Kidney (tissue), 14 donors: ENCODE measurements around the gene GDF2. TPM values are rescaled to one million over a fixed set of nuclear protein-coding genes. Genes with fewer than 3 reads are reported as not detected.

ENCODE experiments used
- DNase-seq, 5 donors: peaks; one replicate each; pipeline ENCODE4 v3.0.0-alpha.2; 2013 to 2020
- FAIRE-seq: peaks from 2 replicates; lab custom pipeline; 2012; peaks lifted over from hg19 to GRCh38; lab: Jason Lieb, UNC
- H3K27ac ChIP-seq, 2 donors: one replicate each; pipeline ENCODE4 v1.7.0; 2013; ENCODE audit warnings: low read depth in 2 of 2, low read length in 2 of 2, inconsistent platforms in 1 of 2
- H3K27me3 ChIP-seq: one replicate; pipeline ENCODE4 v1.7.1; 2013; ENCODE audit warnings: low read length, inconsistent platforms; ENCODE audit not compliant: control insufficient read depth, insufficient read depth
- H3K36me3 ChIP-seq, 3 donors: one replicate each; pipeline versions ENCODE4 v1.7.0 to v1.7.1; 2013; ENCODE audit warnings: low read length in 3 of 3, control low read depth in 1 of 3, inconsistent platforms in 1 of 3; ENCODE audit not compliant: insufficient read depth in 3 of 3, control insufficient read depth in 2 of 3
- H3K4me1 ChIP-seq, 3 donors: one replicate each; pipeline versions ENCODE4 v1.7.0 to v1.7.1; 2013; ENCODE audit warnings: low read length in 3 of 3, inconsistent platforms in 1 of 3, low read depth in 1 of 3; ENCODE audit not compliant: control insufficient read depth in 2 of 3, insufficient read depth in 2 of 3
- H3K4me3 ChIP-seq, 3 donors: one replicate each; pipeline versions ENCODE4 v1.7.0 to v1.8.1; 2013; ENCODE audit warnings: low read length in 3 of 3, control low read depth in 1 of 3, inconsistent platforms in 1 of 3
- H3K9ac ChIP-seq, 3 donors: one replicate each; pipeline versions ENCODE4 v1.7.0 to v1.7.1; 2013; ENCODE audit warnings: low read length in 3 of 3, control low read depth in 1 of 3, inconsistent platforms in 1 of 3
- H3K9me3 ChIP-seq, 3 donors: one replicate each; pipeline versions ENCODE4 v1.7.0 to v1.7.1; 2013; ENCODE audit warnings: low read length in 3 of 3, control low read depth in 1 of 3, inconsistent platforms in 1 of 3; ENCODE audit not compliant: control insufficient read depth in 2 of 3, insufficient read depth in 1 of 3
- intact Hi-C: fragments of 100-400 bp; cut with DNase I; formaldehyde crosslinking; loops from one replicate; pipeline ENCODE4 v1.11.1; 2022
- polyA plus RNA-seq: library from polyadenylated mRNA; stranded (reverse); fragments of 350-450 nt; fragmentation: Illumina TruSeq; extraction: RNeasy Lipid Tissue Mini Kit (QIAGEN cat#74804); gene quantifications from one replicate; pipeline ENCODE4 v1.2.3, GENCODE V29; 2014; ENCODE audit warnings: low read depth, low replicate concordance; ENCODE audit not compliant: insufficient read depth
- total RNA-seq: library from RNA; stranded (reverse); fragmentation: NEBNext Ultra II Directional; extraction: Animal tissue kit (Norgen Biotek cat#: 25700); gene quantifications from one replicate; pipeline ENCODE4 v1.2.1, GENCODE V29; 2021
- TF ChIP-seq, protein P1 (sequence below): IDR thresholded peaks from 3 replicates; pipeline ENCODE4 v1.5.1; 2012; ENCODE audit warnings: mild to moderate bottlenecking, moderate library complexity, borderline replicate concordance; ENCODE audit not compliant: insufficient read depth; ENCODE audit errors: extremely low read depth
- donor health status: control.
- donor health status: control.
- donor health status: control.
- donor health status: control.
- donor health status: control.
- donor health status: DM: yes; HTN: yes; CAD: no.
- donor health status: Normal renal cell carcinoma (clear cell type).

Gene GDF2
- total and polyA plus RNA-seq, 2 donors from 2014 or later = not detected

DNA sequence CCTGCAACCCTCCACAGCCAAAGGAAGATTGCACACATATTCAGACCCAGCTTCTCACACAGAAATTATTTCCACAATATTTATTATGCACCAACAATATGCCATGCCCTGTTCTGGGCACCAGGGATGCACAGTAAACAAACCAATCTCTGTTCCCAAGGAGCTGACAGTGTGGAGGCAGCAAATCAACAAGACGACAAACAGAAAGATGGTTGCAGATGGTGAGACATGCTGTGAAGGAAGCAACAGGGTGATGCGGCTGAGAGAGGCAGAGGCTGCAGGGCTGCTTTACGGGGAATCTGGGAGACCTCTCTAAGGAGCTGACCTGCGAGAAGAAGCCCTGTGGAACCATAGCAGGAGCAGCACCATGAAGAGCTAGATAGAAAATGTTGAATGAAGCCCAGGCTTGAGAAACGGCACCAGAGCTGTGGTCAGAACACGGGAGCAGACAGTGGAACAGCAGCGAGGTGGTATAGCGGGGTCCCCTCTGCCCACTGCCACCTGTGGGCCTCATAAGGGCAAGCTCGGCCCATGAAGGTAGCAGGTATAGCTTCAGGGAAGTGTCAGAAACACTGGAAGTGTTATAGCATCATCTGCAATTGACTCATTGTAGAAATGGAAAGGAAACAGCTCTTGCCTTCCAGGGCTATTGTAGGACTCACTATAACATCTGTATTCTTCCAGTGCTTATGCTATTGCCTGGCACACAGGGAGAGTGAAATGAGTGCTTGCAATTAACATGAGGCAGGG, 43.4 kb downstream of the GDF2 start:
- Histone ChIP-seq H3K4me3 (no peak overlapping the region), H3K27ac (no peak overlapping the region), H3K4me1 (peaks cover 0 to 8% (median 5%) of the 10 kb centered on the region in 3 donors), H3K27me3 (no peaks in the 10 kb centered on the region), H3K9ac (no peak overlapping the region), H3K9me3 (no peaks in the 10 kb centered on the region), H3K36me3 (no peaks in the 10 kb centered on the region)
- intact Hi-C loops = no loop called here
- DNase-seq (peak in 2 of 5 donors; percentile 10), FAIRE-seq (no peak)
- TF ChIP-seq, protein P1, sequence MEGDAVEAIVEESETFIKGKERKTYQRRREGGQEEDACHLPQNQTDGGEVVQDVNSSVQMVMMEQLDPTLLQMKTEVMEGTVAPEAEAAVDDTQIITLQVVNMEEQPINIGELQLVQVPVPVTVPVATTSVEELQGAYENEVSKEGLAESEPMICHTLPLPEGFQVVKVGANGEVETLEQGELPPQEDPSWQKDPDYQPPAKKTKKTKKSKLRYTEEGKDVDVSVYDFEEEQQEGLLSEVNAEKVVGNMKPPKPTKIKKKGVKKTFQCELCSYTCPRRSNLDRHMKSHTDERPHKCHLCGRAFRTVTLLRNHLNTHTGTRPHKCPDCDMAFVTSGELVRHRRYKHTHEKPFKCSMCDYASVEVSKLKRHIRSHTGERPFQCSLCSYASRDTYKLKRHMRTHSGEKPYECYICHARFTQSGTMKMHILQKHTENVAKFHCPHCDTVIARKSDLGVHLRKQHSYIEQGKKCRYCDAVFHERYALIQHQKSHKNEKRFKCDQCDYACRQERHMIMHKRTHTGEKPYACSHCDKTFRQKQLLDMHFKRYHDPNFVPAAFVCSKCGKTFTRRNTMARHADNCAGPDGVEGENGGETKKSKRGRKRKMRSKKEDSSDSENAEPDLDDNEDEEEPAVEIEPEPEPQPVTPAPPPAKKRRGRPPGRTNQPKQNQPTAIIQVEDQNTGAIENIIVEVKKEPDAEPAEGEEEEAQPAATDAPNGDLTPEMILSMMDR = no peak

DNA sequence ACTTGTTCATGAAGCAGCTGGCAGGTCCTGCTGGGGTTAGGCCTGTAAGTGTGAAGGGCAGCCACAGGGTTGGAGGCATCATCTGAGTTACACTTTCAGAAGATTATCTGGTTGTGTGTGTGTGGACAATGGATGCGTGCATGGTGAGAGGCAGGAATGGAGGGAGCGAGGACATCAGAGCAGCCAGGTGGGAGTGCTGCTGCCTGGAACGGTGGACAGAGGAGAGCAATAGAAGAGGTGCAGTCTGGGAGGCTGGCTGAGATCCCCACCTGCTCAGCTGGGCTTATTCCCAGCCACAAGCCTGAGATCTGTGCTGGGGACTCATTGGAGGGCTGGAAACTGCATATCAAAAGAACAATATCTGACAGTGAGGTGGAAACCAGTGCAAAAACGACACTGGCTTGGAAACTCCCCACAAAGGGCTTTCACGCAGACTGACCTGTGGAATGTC, 44.0 kb downstream of the GDF2 start:
- Histone ChIP-seq H3K9me3 (no peaks in the 10 kb centered on the region), H3K9ac (no peak overlapping the region), H3K27me3 (no peaks in the 10 kb centered on the region), H3K4me3 (no peak overlapping the region), H3K27ac (no peak overlapping the region), H3K4me1 (peaks cover 0 to 8% (median 5%) of the 10 kb centered on the region in 3 donors), H3K36me3 (no peaks in the 10 kb centered on the region)
- intact Hi-C loops = no loop called here
- FAIRE-seq (no peak), DNase-seq (peak in 2 of 5 donors; percentile 14 to 18)
- TF ChIP-seq, protein P1 = no peak

DNA sequence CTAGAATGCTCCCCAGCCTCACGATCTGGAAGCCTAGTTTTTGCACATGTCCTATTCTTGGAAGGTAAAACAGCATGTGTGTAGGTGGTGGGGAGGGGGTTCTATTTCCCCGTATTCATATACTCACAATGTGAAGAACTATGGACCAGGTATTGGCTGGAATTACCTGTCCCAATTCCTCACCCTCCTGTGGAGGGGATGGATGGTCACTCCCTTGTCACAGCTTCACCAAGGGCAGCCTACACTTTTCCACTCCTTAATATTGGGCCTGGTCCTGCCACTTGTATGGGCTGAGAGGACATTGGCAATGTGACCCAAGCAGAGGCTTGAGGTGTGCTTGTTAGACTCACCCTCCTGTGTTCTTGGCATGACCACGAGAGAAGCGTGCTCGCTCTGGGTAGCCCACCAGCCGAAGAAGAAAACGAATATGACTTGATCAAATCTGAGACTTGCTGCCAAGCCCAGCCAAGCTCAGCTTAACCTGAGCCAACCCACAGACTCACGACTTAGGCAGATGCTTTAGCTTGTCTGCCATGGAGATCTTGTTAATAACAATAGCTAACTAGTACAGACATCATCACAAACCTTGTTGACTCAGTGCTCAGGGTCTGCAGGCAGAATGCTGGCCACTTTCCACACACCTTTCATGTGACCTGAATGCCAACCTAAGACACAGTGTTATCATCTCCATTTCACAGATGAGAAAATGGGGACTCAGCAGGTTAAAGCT, 44.6 kb downstream of the GDF2 start:
- intact Hi-C loops = no loop called here
- peak in 2 of 5 donors; percentile 11 to 19 for DNase-seq

More for the DNA sequence above, 44.6 kb downstream of the GDF2 start:
- H3K9ac ChIP-seq = no peak overlapping the region
- H3K27ac ChIP-seq = no peak overlapping the region
- H3K4me1 ChIP-seq = peaks cover 0 to 8% (median 5%) of the 10 kb centered on the region in 3 donors
- H3K4me3 ChIP-seq = no peak overlapping the region
- TF ChIP-seq, protein P1 = no peak
- no peak for FAIRE-seq
- H3K36me3 ChIP-seq = no peaks in the 10 kb centered on the region
- H3K9me3 ChIP-seq = no peaks in the 10 kb centered on the region
- no peaks in the 10 kb centered on the region for H3K27me3 ChIP-seq
